HepG2 (cell line): ENCODE results near the gene ALLC. TPM values are rescaled to one million over a fixed set of nuclear protein-coding genes. Genes with fewer than 3 reads are reported as not detected.

Source experiments
- ATAC-seq: fragments of 200-7000 bp; cut with Tn5 transposase; 3 replicates; pipeline ENCODE4 v1.9.1; 2020; ENCODE audit warnings: mild to moderate bottlenecking, moderate library complexity
- BruUV-seq: library from RNA; stranded (reverse); fragments of 400-500 nt; replicated peaks from 2 replicates; lab custom pipeline; 2021; lab: Mats Ljungman, UMichigan
- CTCF ChIA-PET: fragments of 300-600 bp; formaldehyde crosslinking; extraction: SDS; loops from one replicate; lab custom pipeline; 2021; ENCODE audit warnings: low total read pairs, inconsistent platforms, low intra/inter-chr PET ratio; lab: Yijun Ruan, JAX
- POLR2A ChIA-PET: fragments of 350-600 bp; sonication (Branson Sonifier 250); formaldehyde crosslinking; loops from one replicate; lab custom pipeline; 2020; ENCODE audit warnings: antibody characterized with exemption, inconsistent platforms; lab: Yijun Ruan, JAX
- DNase-seq: peaks from one replicate; pipeline ENCODE4 v3.0.0-alpha.2; 2015; ENCODE audit warnings: low spot score
- FAIRE-seq: peaks from 3 replicates; lab custom pipeline; 2011; peaks lifted over from hg19 to GRCh38; lab: Jason Lieb, UNC
- H2AFZ ChIP-seq: one replicate; pipeline ENCODE4 v1.6.1; 2011; ENCODE audit warnings: low read length, inconsistent platforms
- H3K27ac ChIP-seq: fragments of 300-600 bp; 3 replicates; pipeline ENCODE4 v1.8.0; 2011; ENCODE audit warnings: mixed run types, mild to moderate bottlenecking, mixed read lengths, low read length, inconsistent platforms; ENCODE audit not compliant: insufficient read depth; ENCODE audit errors: extremely low read length
- H3K27me3 ChIP-seq, 2 experiments: fragments of 200-600 bp in 1 of 2; 2 replicates in 1 of 2; 3 replicates in 1 of 2; pipeline versions ENCODE4 v1.6.0 to v1.8.0; 2011; ENCODE audit warnings: low read length in 2 of 2, mild to moderate bottlenecking in 2 of 2, moderate library complexity in 2 of 2, inconsistent platforms in 1 of 2; ENCODE audit not compliant: insufficient read depth in 2 of 2, control insufficient read depth in 1 of 2
- H3K36me3 ChIP-seq, 2 experiments: fragments of 200-600 bp in 1 of 2; replicated peaks in 1 of 2; 2 replicates in 1 of 2; 3 replicates in 1 of 2; pipeline versions ENCODE4 v1.5.1 to v1.8.0; 2011; ENCODE audit warnings: low read length in 2 of 2, inconsistent platforms in 1 of 2; ENCODE audit not compliant: insufficient read depth in 2 of 2, control insufficient read depth in 1 of 2
- H3K4me1 ChIP-seq: 2 replicates; pipeline ENCODE4 v1.5.1; 2012; ENCODE audit warnings: low read length, inconsistent platforms; ENCODE audit not compliant: insufficient read depth
- H3K4me2 ChIP-seq: 2 replicates; pipeline ENCODE4 v1.6.0; 2011; ENCODE audit warnings: low read depth, low read length, inconsistent platforms
- H3K4me3 ChIP-seq, 3 experiments: fragments of 200-600 bp in 1 of 3; sonication (generic), shearing (Covaris generic) in 1 of 3; replicated peaks in 1 of 3; 2 replicates each; pipeline ENCODE4 v1.5.1; 2011 to 2016; ENCODE audit warnings: low read length in 3 of 3, inconsistent platforms in 2 of 3, low read depth in 2 of 3, mild to moderate bottlenecking in 2 of 3, control low read depth in 1 of 3, mixed read lengths in 1 of 3; ENCODE audit not compliant: insufficient read depth in 1 of 3
- H3K79me2 ChIP-seq: one replicate; pipeline ENCODE4 v1.6.1; 2011; ENCODE audit warnings: low read length, inconsistent platforms; ENCODE audit not compliant: insufficient read depth
- H3K9ac ChIP-seq: 2 replicates; pipeline ENCODE4 v1.6.0; 2011; ENCODE audit warnings: mild to moderate bottlenecking, low read depth, low read length, inconsistent platforms; ENCODE audit not compliant: insufficient read depth
- H3K9me3 ChIP-seq: 2 replicates; pipeline ENCODE4 v1.5.1; 2012; ENCODE audit warnings: mild to moderate bottlenecking, low read length
- H4K20me1 ChIP-seq: 2 replicates; pipeline ENCODE4 v1.6.0; 2011; ENCODE audit warnings: inconsistent platforms, mild to moderate bottlenecking, low read length, moderate library complexity; ENCODE audit not compliant: insufficient read depth
- ETV6 ChIP-seq: sonication (generic); formaldehyde crosslinking; conservative IDR thresholded peaks from 2 replicates; pipeline ENCODE4 v1.4.0; 2020; ENCODE audit warnings: missing genetic modification reagents
- GABPA ChIP-seq, 2 experiments: IDR thresholded peaks; 2 replicates each; pipeline ENCODE4 v1.6.1; 2011 to 2016; ENCODE audit warnings: low read depth in 2 of 2, low read length in 1 of 2, missing biosample characterization in 1 of 2, missing genetic modification characterization in 1 of 2
- HOXA9 ChIP-seq: sonication (generic); formaldehyde crosslinking; IDR thresholded peaks from 2 replicates; pipeline ENCODE4 v1.8.1; 2022; ENCODE audit warnings: missing genetic modification reagents, mild to moderate bottlenecking, moderate library complexity, borderline replicate concordance
- KLF16 ChIP-seq, 2 experiments: sonication (generic) in 1 of 2; formaldehyde crosslinking in 1 of 2; IDR thresholded peaks; 2 replicates each; pipeline versions ENCODE4 v1.6.1 to v1.8.0; 2016 to 2023; ENCODE audit warnings: missing genetic modification reagents in 2 of 2, missing compliant biosample characterization in 1 of 2
- KLF9 ChIP-seq: IDR thresholded peaks from 2 replicates; pipeline ENCODE4 v1.6.1; 2016; ENCODE audit warnings: low read depth
- RNF2 ChIP-seq: fragments of 450-650 bp; conservative IDR thresholded peaks from 2 replicates; pipeline ENCODE4 v1.6.1; 2016; ENCODE audit warnings: low read depth
- SYNCRIP ChIP-seq: fragments of 200-400 bp; formaldehyde crosslinking; IDR thresholded peaks from 2 replicates; pipeline ENCODE4 v1.6.1; 2018; ENCODE audit warnings: mild to moderate bottlenecking, low read depth, low read length; ENCODE audit not compliant: insufficient read depth
- ZNF205 ChIP-seq: IDR thresholded peaks from 2 replicates; pipeline ENCODE4 v1.6.1; 2018; ENCODE audit warnings: missing biosample characterization, missing genetic modification reagents
- ZNF615 ChIP-seq: sonication (generic); formaldehyde crosslinking; IDR thresholded peaks from 2 replicates; pipeline ENCODE4 v1.5.0; 2020; ENCODE audit warnings: mild to moderate bottlenecking, missing genetic modification reagents, borderline replicate concordance
- ZNF652 ChIP-seq: IDR thresholded peaks from 2 replicates; pipeline ENCODE4 v1.6.1; 2016; ENCODE audit warnings: low read depth, borderline replicate concordance
- WGBS: methylation state at CpG from one replicate; pipeline ENCODE4 v1.1.6; 2017; ENCODE audit warnings: low lambda C conversion rate; 5-methylcytosine and 5-hydroxymethylcytosine counted together
- in situ Hi-C: cut with HindIII; loops from 2 replicates; pipeline ENCODE4 v1.10.0; 2017; ENCODE audit warnings: low pct_unique_long_range_greater_than_20kb; ENCODE audit not compliant: extremely low pct_ligation_motif_present
- intact Hi-C: fragments of 100-400 bp; cut with micrococcal nuclease; formaldehyde crosslinking; loops from one replicate; pipeline ENCODE4 v1.10.0; 2022; ENCODE audit not compliant: unreplicated experiment
- polyA plus RNA-seq, 8 experiments: library from polyadenylated mRNA; depleted of rRNA in 3 of 8; stranded (reverse) in 7 of 8; unstranded in 1 of 8; fragments of >200 nt; fragmentation: Illumina TruSeq in 4 of 8; extraction: Trizol in 4 of 8; gene quantifications; 2 replicates each; pipeline versions ENCODE4 v1.2.1 to v1.2.3, GENCODE V29; 2011 to 2016; ENCODE audit warnings: low read depth in 4 of 8, missing spikeins in 1 of 8, mixed read lengths in 1 of 8; ENCODE audit not compliant: insufficient read depth in 1 of 8
- total RNA-seq, 5 experiments: library from RNA; depleted of rRNA; stranded (reverse); fragments of >200 nt; fragmentation: Illumina TruSeq; extraction: Trizol; gene quantifications; 2 replicates each; pipeline ENCODE4 v1.2.3, GENCODE V29; 2016; ENCODE audit warnings: low read depth in 1 of 5
- TF ChIP-seq, protein P1 (sequence below): sonication (generic); formaldehyde crosslinking; IDR thresholded peaks from 2 replicates; pipeline ENCODE4 v1.5.1; 2020; ENCODE audit warnings: missing genetic modification reagents, mild to moderate bottlenecking, borderline replicate concordance
- TF ChIP-seq, protein P2 (sequence below): sonication (generic); formaldehyde crosslinking; IDR thresholded peaks from 2 replicates; pipeline ENCODE4 v1.8.1; 2023; ENCODE audit warnings: mild to moderate bottlenecking, inconsistent platforms, moderate library complexity, missing genetic modification reagents, borderline replicate concordance

ALLC gene
- total and polyA plus RNA-seq, 2 of the 13 experiments (the other 11 are each of a cell fraction or from before 2014, with no cell fraction given) = 0.08 to 0.11 TPM

DNA sequence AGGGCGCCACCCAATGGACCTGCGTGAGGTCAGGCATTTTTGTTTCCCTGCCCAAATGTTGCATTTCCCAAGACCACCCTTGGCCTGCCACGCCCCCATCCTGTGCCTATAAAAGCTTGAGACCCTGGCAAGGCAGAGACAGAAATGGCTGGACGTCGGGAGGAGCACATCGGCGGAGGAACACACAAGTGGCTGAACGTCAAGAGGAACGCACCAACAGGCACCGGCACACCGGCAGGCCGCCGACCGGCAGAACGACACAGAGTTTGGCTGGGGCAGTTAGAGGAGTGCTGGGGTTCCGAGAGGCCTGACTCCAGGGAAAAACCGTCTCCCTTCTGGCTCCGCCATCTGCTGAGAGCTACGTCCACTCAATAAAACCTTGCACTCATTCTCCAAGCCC is 81.3 kb downstream of the ALLC start (continued):
- TF ChIP-seq KLF16 (CRISPR knock-in tag; IDR thresholded peaks at IDR 0.05) (no peak), KLF9 (CRISPR knock-in tag) (no peak)

DNA sequence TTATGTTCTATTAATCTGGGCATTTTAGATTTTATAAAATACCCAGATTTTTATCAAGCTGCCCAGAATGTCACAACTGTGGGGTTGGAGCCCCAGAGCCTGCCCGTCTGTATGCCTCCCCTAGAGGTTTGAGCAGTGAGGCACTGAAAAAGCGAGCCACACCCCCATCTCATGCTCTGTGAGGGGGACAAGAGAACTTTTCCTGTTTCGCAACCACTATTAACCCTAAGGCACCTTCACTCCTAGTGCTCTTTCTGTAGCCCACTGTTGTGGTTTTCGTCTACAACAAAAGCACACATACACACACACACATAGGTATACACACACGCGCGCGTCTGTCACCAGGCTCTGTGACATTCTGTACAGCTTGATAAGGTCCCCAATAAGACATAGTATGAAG is 83.4 kb downstream of the ALLC start:
- WGBS = 57% methylated on average over 8 of the region's 8 CpGs
- ChIA-PET CTCF (no interaction called here), POLR2A (no interaction called here)
- Histone ChIP-seq H3K4me1 (no peaks in the 10 kb centered on the region), H4K20me1 (no peaks in the 10 kb centered on the region), H3K4me2 (no peak overlapping the region), H3K4me3 (no peak overlapping the region), H3K27ac (no peak overlapping the region), H2AFZ (no peak overlapping the region), H3K9me3 (no peaks in the 10 kb centered on the region), H3K36me3 (no peaks in the 10 kb centered on the region), H3K27me3 (peaks cover 2 to 32% of the 10 kb centered on the region in 2 experiments; a peak in 4 of 5 replicates), H3K79me2 (no peaks in the 10 kb centered on the region), H3K9ac (no peak overlapping the region)
- in situ Hi-C loops (no loop called here), intact Hi-C loops (no loop called here)
- DNase-seq (no peak), ATAC-seq (no peak), FAIRE-seq (no peak)
- peak; percentile 35; the same call in 1 of the 2 replicates for TF ChIP-seq ZNF652 (CRISPR knock-in tag)
- TF ChIP-seq HOXA9 (CRISPR knock-in tag) = no peak
- no TSS peak for BruUV-seq

DNA sequence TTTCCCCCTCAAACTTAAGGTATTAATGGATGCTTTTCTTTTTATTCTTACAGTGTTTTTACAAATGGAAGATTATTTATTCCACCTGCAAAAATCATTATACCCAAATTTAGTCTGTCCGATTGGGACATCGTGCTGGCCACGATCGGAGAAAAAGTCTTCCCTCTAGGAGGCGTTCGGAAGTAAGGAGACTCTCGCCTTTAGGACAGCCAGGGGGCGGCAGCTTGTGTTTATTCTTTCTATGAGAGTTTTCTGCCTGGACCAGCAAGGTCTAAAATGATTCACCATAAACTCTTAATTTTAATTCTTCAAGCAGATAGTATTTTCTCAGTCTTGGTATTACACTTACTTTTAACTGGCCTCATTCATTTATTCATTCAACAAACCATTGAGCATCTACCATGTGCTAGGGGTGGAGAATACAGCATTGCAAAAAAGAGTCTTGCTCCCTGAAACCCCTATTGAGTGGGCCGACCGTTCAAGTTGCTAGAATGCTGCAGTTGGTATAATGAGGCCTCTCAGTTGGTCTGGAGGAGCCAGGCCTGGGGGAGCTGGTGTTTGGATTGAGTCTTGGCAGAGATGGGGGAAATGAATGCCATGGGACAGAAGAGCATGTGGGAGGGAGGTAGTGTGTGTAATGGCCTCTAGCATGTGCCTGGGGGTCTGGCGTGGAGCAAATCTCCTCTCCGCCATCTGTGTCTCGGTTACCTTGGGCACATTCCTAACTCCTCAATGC is 84.0 kb downstream of the ALLC start:
- intact Hi-C loops = no loop called here
- in situ Hi-C loops = no loop called here
- peaks cover 2 to 32% of the 10 kb centered on the region in 2 experiments; a peak in 4 of 5 replicates for H3K27me3 ChIP-seq
- POLR2A ChIA-PET = no interaction called here
- CTCF ChIA-PET = no interaction called here
- no peak overlapping the region for H3K27ac ChIP-seq
- ATAC-seq = no peak
- no peak overlapping the region for H3K9ac ChIP-seq
- no peak overlapping the region for H2AFZ ChIP-seq
- no TSS peak for BruUV-seq
- WGBS = 37% methylated on average over 13 of the region's 13 CpGs
- no peaks in the 10 kb centered on the region for H4K20me1 ChIP-seq
- H3K9me3 ChIP-seq = no peaks in the 10 kb centered on the region
- no peak for FAIRE-seq
- H3K4me2 ChIP-seq = no peak overlapping the region
- no peaks in the 10 kb centered on the region for H3K79me2 ChIP-seq
- H3K4me1 ChIP-seq = no peaks in the 10 kb centered on the region
- no peak for DNase-seq
- H3K36me3 ChIP-seq = no peaks in the 10 kb centered on the region
- no peak overlapping the region for H3K4me3 ChIP-seq
- no peak for TF ChIP-seq GABPA (IDR thresholded peaks at IDR 0.05; ENCODE audit: low read depth, low read length)
- no peak for TF ChIP-seq GABPA (CRISPR knock-in tag; IDR thresholded peaks at IDR 0.05; ENCODE audit: low read depth)
- TF ChIP-seq RNF2 = no peak
- TF ChIP-seq ZNF205 = no peak
- no peak for TF ChIP-seq ETV6 (CRISPR knock-in tag)
- TF ChIP-seq, protein P1, sequence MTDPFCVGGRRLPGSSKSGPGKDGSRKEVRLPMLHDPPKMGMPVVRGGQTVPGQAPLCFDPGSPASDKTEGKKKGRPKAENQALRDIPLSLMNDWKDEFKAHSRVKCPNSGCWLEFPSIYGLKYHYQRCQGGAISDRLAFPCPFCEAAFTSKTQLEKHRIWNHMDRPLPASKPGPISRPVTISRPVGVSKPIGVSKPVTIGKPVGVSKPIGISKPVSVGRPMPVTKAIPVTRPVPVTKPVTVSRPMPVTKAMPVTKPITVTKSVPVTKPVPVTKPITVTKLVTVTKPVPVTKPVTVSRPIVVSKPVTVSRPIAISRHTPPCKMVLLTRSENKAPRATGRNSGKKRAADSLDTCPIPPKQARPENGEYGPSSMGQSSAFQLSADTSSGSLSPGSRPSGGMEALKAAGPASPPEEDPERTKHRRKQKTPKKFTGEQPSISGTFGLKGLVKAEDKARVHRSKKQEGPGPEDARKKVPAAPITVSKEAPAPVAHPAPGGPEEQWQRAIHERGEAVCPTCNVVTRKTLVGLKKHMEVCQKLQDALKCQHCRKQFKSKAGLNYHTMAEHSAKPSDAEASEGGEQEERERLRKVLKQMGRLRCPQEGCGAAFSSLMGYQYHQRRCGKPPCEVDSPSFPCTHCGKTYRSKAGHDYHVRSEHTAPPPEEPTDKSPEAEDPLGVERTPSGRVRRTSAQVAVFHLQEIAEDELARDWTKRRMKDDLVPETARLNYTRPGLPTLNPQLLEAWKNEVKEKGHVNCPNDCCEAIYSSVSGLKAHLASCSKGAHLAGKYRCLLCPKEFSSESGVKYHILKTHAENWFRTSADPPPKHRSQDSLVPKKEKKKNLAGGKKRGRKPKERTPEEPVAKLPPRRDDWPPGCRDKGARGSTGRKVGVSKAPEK = no peak
- TF ChIP-seq SYNCRIP = no peak
- TF ChIP-seq, protein P2, sequence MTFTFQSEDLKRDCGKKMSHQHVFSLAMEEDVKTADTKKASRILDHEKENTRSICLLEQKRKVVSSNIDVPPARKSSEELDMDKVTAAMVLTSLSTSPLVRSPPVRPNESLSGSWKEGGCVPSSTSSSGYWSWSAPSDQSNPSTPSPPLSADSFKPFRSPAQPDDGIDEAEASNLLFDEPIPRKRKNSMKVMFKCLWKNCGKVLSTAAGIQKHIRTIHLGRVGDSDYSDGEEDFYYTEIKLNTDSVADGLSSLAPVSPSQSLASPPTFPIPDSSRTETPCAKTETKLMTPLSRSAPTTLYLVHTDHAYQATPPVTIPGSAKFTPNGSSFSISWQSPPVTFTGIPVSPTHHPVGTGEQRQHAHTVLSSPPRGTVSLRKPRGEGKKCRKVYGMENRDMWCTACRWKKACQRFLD (CRISPR knock-in tag) = no peak
- TF ChIP-seq ZNF615 = no peak
